NCI-H2107 (cell line): ENCODE measurements around the gene CCL7.

Experiments used
- DNase-seq: peaks from one replicate; lab custom pipeline; 2025; lab: John Stamatoyannopoulos, UW

Gene CCL7

GRCh38 chr17:34246881-34247280 lies 23.1 kb upstream of the CCL7 start:
- no peak for DNase-seq

- DNase-seq, result no peak
Observed at GRCh38 chr17:34248511-34249024, 21.5 kb upstream of the CCL7 start.

- no peak for DNase-seq
Observed at GRCh38 chr17:34249061-34249460, 21.0 kb upstream of the CCL7 start.

GRCh38 chr17:34249478-34249877 lies 20.5 kb upstream of the CCL7 start:
- no peak for DNase-seq

GRCh38 chr17:34251186-34251585 lies 18.8 kb upstream of the CCL7 start:
- no peak for DNase-seq

- no peak for DNase-seq
Observed at GRCh38 chr17:34252095-34252443, 18.0 kb upstream of the CCL7 start.

GRCh38 chr17:34252444-34253138 lies 17.4 kb upstream of the CCL7 start:
- DNase-seq, result no peak

- DNase-seq, result no peak
Observed at GRCh38 chr17:34253139-34253525, 16.9 kb upstream of the CCL7 start.

GRCh38 chr17:34254146-34254545 lies 15.9 kb upstream of the CCL7 start:
- DNase-seq, result no peak

- no peak for DNase-seq
Observed at GRCh38 chr17:34254651-34255380, 15.2 kb upstream of the CCL7 start, which contains the start of gene CCL2. CCL2 (plus strand) TSS chr17:34255285; CDS start chr17:34255350, 65 bp downstream.

GRCh38 chr17:34255381-34255732 lies 14.7 kb upstream of the CCL7 start:
- no peak for DNase-seq

GRCh38 chr17:34255841-34256240 lies 14.2 kb upstream of the CCL7 start:
- DNase-seq, result no peak

GRCh38 chr17:34257299-34257985 lies 12.6 kb upstream of the CCL7 start:
- no peak for DNase-seq

- no peak for DNase-seq
Observed at GRCh38 chr17:34257986-34258326, 12.1 kb upstream of the CCL7 start.

GRCh38 chr17:34259146-34259545 lies 10.9 kb upstream of the CCL7 start:
- DNase-seq, result no peak

- DNase-seq, result no peak
Observed at GRCh38 chr17:34260861-34261260, 9.2 kb upstream of the CCL7 start.

GRCh38 chr17:34261568-34262337 lies 8.3 kb upstream of the CCL7 start:
- no peak for DNase-seq

- DNase-seq, result no peak
Observed at GRCh38 chr17:34265711-34266110, 4.3 kb upstream of the CCL7 start.

- no peak for DNase-seq
Observed at GRCh38 chr17:34275881-34276280, 5.9 kb downstream of the CCL7 start.

- DNase-seq, result no peak
Observed at GRCh38 chr17:34276826-34277225, 6.8 kb downstream of the CCL7 start.

GRCh38 chr17:34283571-34283970 lies 13.6 kb downstream of the CCL7 start:
- no peak for DNase-seq

- no peak for DNase-seq
Observed at GRCh38 chr17:34285286-34285792, 15.3 kb downstream of the CCL7 start, which contains the start of gene CCL11. CCL11 (plus strand) TSS chr17:34285742; CDS start chr17:34285809, 67 bp downstream.
